Stimulated activated CD4-positive, alpha-beta T cell treated with anti-CD3 and anti-CD28 coated beads, Interleukin-4, amount 100 ng/mL, for 4 hours (primary cell): Measurements from ENCODE around the gene CHM.
"Not testable (repeated sequence)": the region's sequence is repeated elsewhere in the genome, so short reads cannot be mapped to it uniquely, and the experiment has no call there.

Experiments
- DNase-seq, 2 experiments: peaks; one replicate each; pipeline ENCODE4 v3.0.0-alpha.2; 2020

CHM gene

GRCh38 chrX:85994797-85995196, 52.6 kb downstream of the CHM start:
- DNase-seq, result no peak

GRCh38 chrX:85994228-85994627, 53.1 kb downstream of the CHM start:
- no peak for DNase-seq

DNA sequence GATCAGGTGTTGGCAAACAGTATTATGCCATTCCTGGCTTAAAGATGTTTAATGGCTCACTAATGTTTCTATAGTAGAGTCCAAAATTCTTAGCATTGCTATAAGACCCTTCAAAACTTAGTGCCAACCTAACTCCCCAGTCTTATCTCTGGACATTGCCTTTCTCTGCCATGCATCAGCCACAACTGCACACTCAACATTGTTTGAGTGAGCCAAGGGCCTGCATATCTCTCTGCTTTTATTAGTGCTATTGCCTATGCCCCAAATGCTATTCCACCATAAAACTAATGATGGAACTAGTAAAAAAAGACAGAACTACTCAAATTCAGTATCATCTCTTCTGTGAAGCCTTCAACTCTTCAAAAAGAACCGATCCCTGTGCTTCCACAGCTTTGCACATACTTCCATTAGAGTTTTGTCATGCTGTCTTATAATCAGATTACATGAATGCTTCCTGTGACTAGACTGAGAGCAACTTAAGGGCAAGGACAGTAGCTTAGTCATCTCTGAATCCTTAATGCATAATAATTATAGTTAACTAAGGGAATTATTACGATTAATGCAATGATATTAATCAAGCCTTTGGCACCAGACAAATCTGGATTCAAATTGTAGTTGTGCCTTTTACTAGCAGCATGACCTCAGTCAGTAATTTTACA, 53.7 kb downstream of the CHM start:
- no peak for DNase-seq

DNA sequence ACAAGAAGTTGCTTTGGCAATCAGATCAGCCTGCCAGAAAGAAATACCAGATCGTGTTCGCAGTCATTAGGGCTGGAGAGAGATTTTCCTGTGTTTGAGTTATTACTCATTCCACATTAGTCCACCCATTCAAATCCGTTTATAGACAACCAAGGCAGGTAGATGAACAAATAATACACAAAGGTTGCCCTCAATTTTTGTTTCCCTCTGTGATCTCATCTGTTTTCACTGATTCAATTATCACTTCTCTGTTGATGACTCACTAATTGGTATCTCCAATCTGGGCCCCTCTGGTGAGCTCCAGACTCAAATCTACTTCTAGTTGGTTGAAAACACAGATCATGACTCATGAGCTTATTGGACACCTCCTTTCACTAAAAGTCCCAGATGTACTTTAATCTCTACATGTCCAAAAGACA, 54.5 kb downstream of the CHM start:
- no peak for DNase-seq

DNA sequence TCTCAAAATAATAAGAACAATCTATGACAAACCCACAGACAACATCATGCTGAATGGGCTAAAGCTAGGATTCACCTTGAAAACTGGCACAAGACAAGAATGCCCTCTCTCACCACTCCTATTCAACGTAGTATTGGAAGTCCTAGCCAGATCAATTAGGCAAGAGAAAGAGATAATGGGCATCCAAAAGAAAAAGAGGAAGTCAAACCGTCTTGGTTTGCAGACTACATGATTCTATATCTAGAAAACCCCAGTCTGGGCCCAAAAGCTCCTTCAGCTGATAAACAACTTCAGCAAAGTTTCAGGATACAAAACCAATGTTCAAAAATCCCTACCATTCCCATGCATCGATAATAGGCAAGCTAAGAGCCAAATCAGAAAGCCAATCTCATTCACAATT, 59.0 kb downstream of the CHM start:
- DNase-seq, result no peak

- no peak for DNase-seq
Measured at GRCh38 chrX:85980286-85980685, 67.1 kb downstream of the CHM start.

- DNase-seq, result no peak
Measured at GRCh38 chrX:85977218-85977617, 70.1 kb downstream of the CHM start.

DNA sequence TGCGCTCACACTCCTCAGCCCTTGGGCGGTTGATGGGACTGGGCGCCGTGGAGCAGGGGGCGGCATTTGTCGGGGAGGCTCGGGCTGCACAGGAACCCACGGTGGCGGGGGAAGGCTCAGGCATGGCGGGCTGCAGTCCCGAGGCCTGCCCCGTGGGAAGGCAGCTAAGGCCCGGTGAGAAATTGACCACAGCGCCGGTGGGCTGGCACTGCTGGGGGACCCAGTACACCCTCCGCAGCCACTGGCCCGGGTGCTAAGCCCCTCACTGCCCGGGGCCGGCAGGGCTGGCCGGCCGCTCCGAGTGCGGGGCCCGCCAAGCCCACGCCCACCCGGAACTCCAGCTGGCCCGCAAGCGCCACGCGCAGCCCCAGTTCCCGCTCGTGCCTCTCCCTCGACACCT, 75.0 kb downstream of the CHM start:
- DNase-seq, result not testable (repeated sequence)

- DNase-seq, result no peak
Measured at GRCh38 chrX:85964744-85965143, 82.6 kb downstream of the CHM start.

- no peak for DNase-seq
Measured at GRCh38 chrX:85963736-85964135, 83.6 kb downstream of the CHM start.

DNA sequence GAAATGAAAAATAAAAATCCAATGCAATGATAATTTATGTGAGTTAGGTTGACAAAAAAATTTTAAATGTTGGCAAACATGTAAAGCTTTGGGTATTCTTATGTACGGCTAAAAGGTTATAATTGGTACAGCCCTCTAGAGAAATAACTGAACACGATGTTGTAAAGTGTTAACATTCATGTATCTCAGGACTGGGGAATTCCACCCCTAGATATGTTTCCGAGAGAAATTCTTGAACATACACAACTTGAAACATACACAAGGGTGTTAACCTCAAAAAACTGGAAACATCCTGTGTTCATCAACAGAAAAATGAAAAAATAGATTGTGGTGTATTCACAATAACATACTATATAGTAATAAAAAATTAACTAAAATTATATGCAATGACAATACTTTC, 91.8 kb downstream of the CHM start:
- no peak for DNase-seq

- not testable (repeated sequence) for DNase-seq
Measured at GRCh38 chrX:85944751-85945150, 102.6 kb downstream of the CHM start.

- no peak for DNase-seq
Measured at GRCh38 chrX:85941275-85941674, 106.1 kb downstream of the CHM start.

GRCh38 chrX:85939942-85940341, 107.4 kb downstream of the CHM start:
- DNase-seq, result not testable (repeated sequence)

DNA sequence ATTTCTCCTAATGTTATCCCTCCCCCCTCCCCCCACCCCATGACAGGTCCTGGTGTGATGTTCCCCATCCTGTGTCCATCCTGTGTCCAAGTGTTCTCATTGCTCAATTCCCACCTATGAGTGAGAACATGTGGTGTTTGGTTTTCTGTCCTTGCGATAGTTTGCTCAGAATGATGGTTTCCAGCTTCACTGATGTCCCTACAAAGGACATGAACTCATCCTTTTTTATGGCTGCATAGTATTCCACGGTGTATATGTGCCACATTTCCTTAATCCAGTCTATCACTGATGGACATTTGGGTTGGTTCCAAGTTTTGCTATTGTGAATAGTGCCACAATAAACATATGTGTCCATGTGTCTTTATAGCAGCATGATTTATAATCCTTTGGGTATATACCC, 113.0 kb downstream of the CHM start:
- DNase-seq, result not testable (repeated sequence)

GRCh38 chrX:85930099-85930498, 117.3 kb downstream of the CHM start:
- DNase-seq, result no peak

DNA sequence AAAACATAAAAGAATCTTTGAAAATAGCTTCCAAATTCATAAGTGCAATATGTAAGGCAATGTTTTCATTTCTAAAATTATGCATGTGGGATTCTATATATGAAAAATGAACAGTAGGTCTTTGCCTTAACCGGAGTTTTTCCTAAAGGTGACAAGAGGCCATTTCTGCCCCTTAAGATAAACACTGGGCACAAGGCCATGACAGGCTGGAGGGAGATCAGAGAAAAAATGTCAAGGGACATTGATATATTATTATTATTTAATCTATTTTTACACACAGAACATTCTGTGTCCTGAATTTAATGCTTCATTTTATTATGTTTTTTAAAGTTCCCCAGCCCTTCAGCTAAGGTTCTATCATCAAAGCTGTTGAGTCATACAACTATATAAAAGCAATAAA, 118.8 kb downstream of the CHM start:
- no peak for DNase-seq

DNA sequence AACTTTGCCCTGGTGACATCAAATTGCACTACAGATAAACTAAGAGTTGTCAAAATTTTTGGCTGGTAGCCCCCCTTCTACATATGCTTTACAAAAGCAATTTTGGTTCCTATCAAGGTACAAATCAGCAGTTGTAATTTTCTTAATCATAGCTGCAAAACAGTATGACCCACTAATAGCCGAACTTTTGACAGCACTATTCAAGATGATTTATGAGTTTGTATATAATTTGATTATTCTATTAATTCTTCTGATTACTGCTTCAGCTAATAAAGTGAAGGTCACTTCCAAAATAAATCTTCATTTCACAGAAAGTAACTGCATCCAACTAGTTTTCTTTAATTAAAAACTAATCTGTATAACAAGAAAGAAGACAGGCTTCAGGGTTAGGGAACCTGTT, 119.6 kb downstream of the CHM start:
- no peak for DNase-seq

- no peak for DNase-seq
Measured at GRCh38 chrX:85922821-85923220, 124.5 kb downstream of the CHM start.

DNA sequence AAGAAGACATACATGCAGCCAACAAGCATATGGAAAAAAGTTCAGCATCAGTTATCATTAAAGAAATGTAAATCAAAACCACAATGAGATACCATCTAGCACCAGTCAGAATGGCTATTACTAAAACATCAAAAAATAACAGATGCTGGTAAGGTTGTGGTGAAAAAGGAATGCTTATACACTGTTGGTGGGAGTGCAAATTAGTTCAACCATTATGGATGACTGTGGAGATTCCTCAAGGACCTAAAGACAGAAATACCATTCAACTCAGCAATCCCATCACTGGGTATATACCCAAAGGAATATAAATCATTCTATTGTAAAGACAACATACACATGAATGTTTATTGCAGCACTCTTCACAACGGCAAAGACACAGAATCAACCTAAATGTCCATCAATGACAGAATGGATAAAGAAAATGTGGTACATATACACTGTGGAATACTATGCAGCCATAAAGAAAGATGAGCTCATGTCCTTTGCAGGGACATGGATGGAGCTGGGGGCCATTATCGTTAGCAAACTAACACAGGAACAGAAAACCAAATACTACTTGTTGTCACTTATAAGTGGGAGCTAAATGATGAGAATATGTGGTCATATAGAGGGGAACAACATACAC, 130.6 kb downstream of the CHM start:
- DNase-seq, result not testable (repeated sequence)

DNA sequence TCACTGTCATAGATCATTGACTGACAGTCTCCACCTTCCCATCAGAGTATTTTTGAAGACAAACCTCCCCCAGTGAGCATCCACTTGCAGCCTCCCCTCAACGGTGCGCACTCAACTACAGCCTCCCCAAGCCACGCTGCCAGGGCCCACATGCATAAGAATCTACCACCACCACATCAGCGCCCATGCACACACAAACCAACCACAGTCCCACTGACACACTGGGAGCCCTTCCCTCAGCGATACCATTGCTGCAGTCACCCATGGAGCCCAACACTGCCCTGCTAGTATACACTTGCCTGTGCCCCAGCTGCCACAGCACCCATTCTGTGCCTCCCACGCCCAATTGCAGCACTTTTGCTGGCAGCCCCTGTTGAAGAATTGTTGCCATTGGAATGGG, 132.9 kb downstream of the CHM start:
- DNase-seq, result no peak

DNA sequence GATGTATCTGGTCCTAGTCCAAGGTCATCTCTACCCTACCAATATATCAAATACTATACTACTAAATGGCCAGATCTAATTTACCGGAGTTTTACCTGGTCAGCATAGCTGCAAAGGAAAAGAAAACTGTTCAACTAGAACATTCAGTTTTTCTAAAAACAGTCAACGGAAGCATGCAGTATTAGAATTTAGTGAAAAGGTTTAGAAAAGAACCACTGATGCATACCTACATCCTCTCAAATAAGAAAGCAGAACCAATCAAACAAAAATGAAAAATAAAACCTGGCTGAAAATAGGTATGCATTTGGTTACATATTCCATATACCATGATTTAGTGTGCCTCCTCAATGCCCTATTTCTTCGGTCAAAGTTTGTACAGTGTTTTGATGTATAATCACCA, 140.0 kb downstream of the CHM start:
- DNase-seq, result no peak

- DNase-seq, result no peak
Measured at GRCh38 chrX:85906399-85906798, 141.0 kb downstream of the CHM start.

DNA sequence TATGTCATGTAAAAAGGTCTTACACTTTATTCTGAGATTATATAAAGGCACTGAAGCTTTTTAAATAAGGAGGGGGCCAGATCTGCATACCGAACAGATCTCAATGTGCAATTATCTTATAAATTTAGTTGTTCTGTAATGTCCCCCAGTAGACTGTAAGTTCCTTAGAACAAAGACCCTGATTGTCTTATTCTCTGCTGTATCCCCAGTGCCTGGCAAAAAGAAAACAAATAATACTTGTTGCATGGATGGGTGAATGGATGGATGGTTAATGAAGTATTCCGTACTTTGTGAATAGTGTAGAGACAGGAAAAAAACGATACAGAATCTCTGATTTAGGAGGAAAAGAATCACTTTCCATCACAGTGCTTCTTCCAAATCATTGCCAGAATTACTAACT, 141.5 kb downstream of the CHM start:
- DNase-seq, result no peak
